Type B pancreatic cell (in vitro differentiated cells): ENCODE measurements around the gene RBAK. TPM values are rescaled to one million over a fixed set of nuclear protein-coding genes. Genes with fewer than 3 reads are reported as not detected.
"Not testable (repeated sequence)": the region's sequence is repeated elsewhere in the genome, so short reads cannot be mapped to it uniquely, and the experiment has no call there.

Experiments used
- DNase-seq: peaks from one replicate; pipeline ENCODE4 v3.0.0; 2021; ENCODE audit warnings: mixed read lengths; ENCODE audit not compliant: unreplicated experiment; ENCODE audit errors: extremely low spot score
- H3K27ac Mint-ChIP-seq: 2 replicates; pipeline ENCODE4 v1.8.0; 2021; ENCODE audit warnings: mild to moderate bottlenecking, mixed read lengths
- H3K27me3 Mint-ChIP-seq: 2 replicates; pipeline ENCODE4 v1.8.0; 2021; ENCODE audit warnings: mixed read lengths
- H3K36me3 Mint-ChIP-seq: 2 replicates; pipeline ENCODE4 v1.8.0; 2021; ENCODE audit warnings: mixed read lengths
- H3K4me1 Mint-ChIP-seq: one replicate; pipeline ENCODE4 v1.8.0; 2021; ENCODE audit warnings: mixed read lengths; ENCODE audit not compliant: unreplicated experiment
- H3K4me3 Mint-ChIP-seq: 2 replicates; pipeline ENCODE4 v1.8.0; 2021; ENCODE audit warnings: mild to moderate bottlenecking, mixed read lengths
- H3K9me3 Mint-ChIP-seq: 2 replicates; pipeline ENCODE4 v1.8.0; 2021; ENCODE audit warnings: mixed read lengths
- CTCF ChIP-seq: fragments of 200-600 bp; sonication (generic); conservative IDR thresholded peaks from 2 replicates; pipeline ENCODE4 v1.5.0; 2021; ENCODE audit warnings: antibody characterized with exemption, mild to moderate bottlenecking
- total RNA-seq: library from RNA; stranded (reverse); gene quantifications from 2 replicates; pipeline ENCODE4 v1.2.1, GENCODE V29; 2021; ENCODE audit warnings: low replicate concordance

RBAK gene
- total RNA-seq, 1 donor from 2014 or later = 15.9 TPM

- DNase-seq = no peak
- Mint-ChIP-seq H3K36me3 (peaks cover 67% of the 10 kb centered on the region), H3K27me3 (peaks cover 3% of the 10 kb centered on the region), H3K4me3 (no peak overlapping the region), H3K4me1 (no peaks in the 10 kb centered on the region), H3K9me3 (peaks cover 34% of the 10 kb centered on the region), H3K27ac (no peak overlapping the region)
- TF ChIP-seq CTCF = no peak
These were observed 22.9 kb downstream of the RBAK start for GRCh38 chr7:5068521-5068920.

- Mint-ChIP-seq H3K4me3 (no peak overlapping the region), H3K27ac (no peak overlapping the region), H3K4me1 (no peaks in the 10 kb centered on the region), H3K27me3 (no peaks in the 10 kb centered on the region), H3K36me3 (peaks cover 50% of the 10 kb centered on the region), H3K9me3 (peaks cover 24% of the 10 kb centered on the region)
- TF ChIP-seq CTCF = no peak
- no peak for DNase-seq
These were observed 24.5 kb downstream of the RBAK start for GRCh38 chr7:5070206-5070605.

- DNase-seq, H3K9me3 Mint-ChIP-seq, H3K27me3 Mint-ChIP-seq, H3K4me1 Mint-ChIP-seq, H3K36me3 Mint-ChIP-seq, H3K4me3 Mint-ChIP-seq, H3K27ac Mint-ChIP-seq: not testable (repeated sequence)
These were observed 29.5 kb downstream of the RBAK start for GRCh38 chr7:5075187-5075586.

DNA sequence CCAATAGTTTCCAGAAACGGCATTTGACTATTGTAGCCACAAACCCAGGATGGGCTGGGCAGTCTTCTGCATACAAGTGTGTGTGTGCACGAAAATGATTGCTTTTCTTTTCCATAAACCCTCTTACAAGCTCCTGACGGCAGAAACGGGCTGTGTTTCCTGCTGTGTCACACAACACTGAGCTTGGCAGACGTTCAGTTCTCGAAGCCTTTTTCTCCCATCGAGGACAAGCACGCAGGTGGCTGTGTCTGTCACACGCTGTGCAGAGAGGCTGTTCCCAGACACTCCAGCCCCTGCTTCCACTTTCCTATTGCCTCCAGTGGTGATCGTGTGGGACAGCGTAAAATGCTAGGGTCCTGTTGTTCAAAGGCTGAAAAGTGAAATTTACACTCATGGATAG lies 32.1 kb downstream of the RBAK start:
- no peaks in the 10 kb centered on the region for H3K4me1 Mint-ChIP-seq
- TF ChIP-seq CTCF = no peak
- no peaks in the 10 kb centered on the region for H3K36me3 Mint-ChIP-seq
- H3K9me3 Mint-ChIP-seq = no peaks in the 10 kb centered on the region
- DNase-seq = no peak
- no peak overlapping the region for H3K27ac Mint-ChIP-seq
- H3K4me3 Mint-ChIP-seq = no peak overlapping the region
- H3K27me3 Mint-ChIP-seq = peaks cover 9% of the 10 kb centered on the region

- no peak for DNase-seq
- H3K9me3 Mint-ChIP-seq = no peaks in the 10 kb centered on the region
- H3K27ac Mint-ChIP-seq = no peak overlapping the region
- H3K36me3 Mint-ChIP-seq = no peaks in the 10 kb centered on the region
- H3K4me3 Mint-ChIP-seq = no peak overlapping the region
- peaks cover 35% of the 10 kb centered on the region for H3K27me3 Mint-ChIP-seq
- no peak for TF ChIP-seq CTCF
- no peaks in the 10 kb centered on the region for H3K4me1 Mint-ChIP-seq
These were observed 37.1 kb downstream of the RBAK start for GRCh38 chr7:5082806-5083205.

- H3K36me3 Mint-ChIP-seq = no peaks in the 10 kb centered on the region
- no peak overlapping the region for H3K27ac Mint-ChIP-seq
- H3K4me3 Mint-ChIP-seq = no peak overlapping the region
- H3K27me3 Mint-ChIP-seq = peaks cover 34% of the 10 kb centered on the region
- no peak for DNase-seq
- no peaks in the 10 kb centered on the region for H3K9me3 Mint-ChIP-seq
- no peak for TF ChIP-seq CTCF
- no peaks in the 10 kb centered on the region for H3K4me1 Mint-ChIP-seq
These were observed 37.7 kb downstream of the RBAK start for GRCh38 chr7:5083311-5083711.
